Upper lobe of right lung (tissue), 1 donor: Measurements from ENCODE around the gene ARSD. TPM values are rescaled to one million over a fixed set of nuclear protein-coding genes. Genes with fewer than 3 reads are reported as not detected.
"Not testable (repeated sequence)": the region's sequence is repeated elsewhere in the genome, so short reads cannot be mapped to it uniquely, and the experiment has no call there.

Experiments
- ATAC-seq: fragments of 200-7000 bp; cut with Tn5 transposase; one replicate; pipeline ENCODE4 v1.9.1; 2020; ENCODE audit warnings: mild to moderate bottlenecking, moderate library complexity
- DNase-seq: peaks from one replicate; pipeline ENCODE4 v3.0.0-alpha.2; 2020
- H3K27ac ChIP-seq: fragments of 200-600 bp; one replicate; pipeline ENCODE4 v1.8.0; 2022
- H3K27me3 ChIP-seq: fragments of 200-600 bp; one replicate; pipeline ENCODE4 v1.8.0; 2022; ENCODE audit warnings: mild to moderate bottlenecking
- H3K36me3 ChIP-seq: fragments of 200-600 bp; one replicate; pipeline ENCODE4 v1.8.0; 2022
- H3K4me1 ChIP-seq: fragments of 200-600 bp; one replicate; pipeline ENCODE4 v1.8.0; 2022
- H3K4me3 ChIP-seq: fragments of 200-600 bp; one replicate; pipeline ENCODE4 v1.8.0; 2022; ENCODE audit warnings: mild to moderate bottlenecking
- H3K9me3 ChIP-seq: fragments of 200-600 bp; one replicate; pipeline ENCODE4 v1.8.0; 2022
- CTCF ChIP-seq: fragments of 200-600 bp; IDR thresholded peaks from one replicate; pipeline ENCODE4 v1.8.0; 2022; ENCODE audit warnings: antibody characterized with exemption
- intact Hi-C: fragments of 100-400 bp; cut with DNase I; formaldehyde crosslinking; loops from one replicate; pipeline ENCODE4 v1.11.0; 2022
- total RNA-seq: library from RNA; stranded (reverse); fragmentation: NEBNext Ultra II Directional; extraction: Animal tissue kit (Norgen Biotek cat#: 25700); gene quantifications from one replicate; pipeline ENCODE4 v1.2.1, GENCODE V29; 2021
- donor health status: DM: no; HTN: yes; CAD: no; lungs with severe emphysema.

The ARSD gene
- total RNA-seq, 1 donor from 2014 or later = 35.1 TPM

GRCh38 chrX:2926664-2927275 is 2.4 kb downstream of the ARSD start:
- intact Hi-C loops = no loop called here
- ATAC-seq = no peak
- Histone ChIP-seq H3K4me1 (no peaks in the 10 kb centered on the region), H3K27ac (no peak overlapping the region), H3K4me3 (no peak overlapping the region), H3K36me3 (peaks cover 1% of the 10 kb centered on the region), H3K9me3 (no peaks in the 10 kb centered on the region), H3K27me3 (no peaks in the 10 kb centered on the region)
- TF ChIP-seq CTCF = no peak
- DNase-seq = no peak

- H3K27me3 ChIP-seq, DNase-seq, H3K36me3 ChIP-seq, H3K27ac ChIP-seq, ATAC-seq, H3K4me3 ChIP-seq, H3K4me1 ChIP-seq, intact Hi-C loops, H3K9me3 ChIP-seq: not testable (repeated sequence)
These were observed 2.9 kb downstream of the ARSD start for GRCh38 chrX:2926255-2926654.

GRCh38 chrX:2924151-2924550 is 5.0 kb downstream of the ARSD start:
- Histone ChIP-seq H3K27me3 (no peaks in the 10 kb centered on the region), H3K27ac (no peak overlapping the region), H3K4me3 (no peak overlapping the region), H3K9me3 (no peaks in the 10 kb centered on the region), H3K36me3 (peaks cover 5% of the 10 kb centered on the region), H3K4me1 (no peaks in the 10 kb centered on the region)
- DNase-seq = no peak
- intact Hi-C loops = no loop called here
- no peak for ATAC-seq
- no peak for TF ChIP-seq CTCF

GRCh38 chrX:2921750-2922149 is 7.4 kb downstream of the ARSD start:
- DNase-seq (no peak), ATAC-seq (no peak)
- Histone ChIP-seq H3K27me3 (no peaks in the 10 kb centered on the region), H3K4me1 (no peaks in the 10 kb centered on the region), H3K36me3 (peaks cover 5% of the 10 kb centered on the region), H3K27ac (no peak overlapping the region), H3K4me3 (no peak overlapping the region), H3K9me3 (no peaks in the 10 kb centered on the region)
- no peak for TF ChIP-seq CTCF
- intact Hi-C loops = no loop called here

- H3K27ac ChIP-seq = no peak overlapping the region
- ATAC-seq (no peak), DNase-seq (no peak)
- H3K9me3 ChIP-seq = no peaks in the 10 kb centered on the region
- peaks cover 5% of the 10 kb centered on the region for H3K36me3 ChIP-seq
- no peak overlapping the region for H3K4me3 ChIP-seq
- no peaks in the 10 kb centered on the region for H3K4me1 ChIP-seq
- intact Hi-C loops = no loop called here
- TF ChIP-seq CTCF = no peak
- no peaks in the 10 kb centered on the region for H3K27me3 ChIP-seq
These were observed 7.9 kb downstream of the ARSD start for GRCh38 chrX:2921193-2921592.

GRCh38 chrX:2917767-2918166 is 11.4 kb downstream of the ARSD start:
- H3K4me1 ChIP-seq = no peaks in the 10 kb centered on the region
- ATAC-seq (no peak), DNase-seq (no peak)
- no peaks in the 10 kb centered on the region for H3K9me3 ChIP-seq
- H3K4me3 ChIP-seq = no peak overlapping the region
- H3K36me3 ChIP-seq = peaks cover 5% of the 10 kb centered on the region
- intact Hi-C loops = no loop called here
- TF ChIP-seq CTCF = no peak
- H3K27me3 ChIP-seq = no peaks in the 10 kb centered on the region
- H3K27ac ChIP-seq = no peak overlapping the region
